Heart right ventricle (tissue), 16 donors: ENCODE results near the gene C10orf71. TPM values are rescaled to one million over a fixed set of nuclear protein-coding genes. Genes with fewer than 3 reads are reported as not detected.
A peak's percentile ranks its signal among the peaks of the same experiment; 100 is the strongest.

Source experiments
- ATAC-seq, 8 donors: fragments of 200-7000 bp; cut with Tn5 transposase; one replicate each; pipeline ENCODE4 v1.9.1; 2020; ENCODE audit warnings: mild to moderate bottlenecking in 8 of 8, moderate library complexity in 8 of 8, moderate number of reproducible peaks in 1 of 8
- DNase-seq, 2 donors: peaks; one replicate each; pipeline ENCODE4 v3.0.0-alpha.2; 2020
- H3K27ac ChIP-seq, 10 donors: fragments of 200-600 bp; sonication (generic) in 2 of 10; one replicate each; pipeline versions ENCODE4 v1.5.0 to v1.8.0; 2020 to 2022; ENCODE audit warnings: mild to moderate bottlenecking in 3 of 10
- H3K27me3 ChIP-seq, 7 donors: fragments of 200-600 bp; one replicate each; pipeline ENCODE4 v1.8.0; 2021 to 2022; ENCODE audit warnings: mild to moderate bottlenecking in 2 of 7
- H3K36me3 ChIP-seq, 9 donors: fragments of 200-600 bp; sonication (generic) in 1 of 9; one replicate each; pipeline versions ENCODE4 v1.5.0 to v1.8.0; 2020 to 2022; ENCODE audit warnings: mild to moderate bottlenecking in 2 of 9
- H3K4me1 ChIP-seq, 9 donors: fragments of 200-600 bp; sonication (generic) in 1 of 9; one replicate each; pipeline versions ENCODE4 v1.5.0 to v1.8.0; 2020 to 2022; ENCODE audit warnings: mild to moderate bottlenecking in 4 of 9
- H3K4me3 ChIP-seq, 10 donors: fragments of 200-600 bp; sonication (generic) in 2 of 10; one replicate each; pipeline versions ENCODE4 v1.5.0 to v1.8.0; 2020 to 2022; ENCODE audit warnings: mild to moderate bottlenecking in 7 of 10, moderate library complexity in 2 of 10
- H3K9me3 ChIP-seq, 11 donors: fragments of 200-600 bp in 10 of 11; sonication (generic) in 2 of 11; one replicate each; pipeline versions ENCODE4 v1.5.0 to v1.8.0; 2013 to 2022; ENCODE audit warnings: mild to moderate bottlenecking in 2 of 11, control low read depth in 1 of 11, moderate library complexity in 1 of 11
- WGBS, 2 donors: extraction: QIAGEN DNeasy Blood & Tissue Kit; methylation state at CpG; one replicate each; pipeline ENCODE4 v1.1.7; 2013; ENCODE audit warnings: inconsistent platforms in 1 of 2; 5-methylcytosine and 5-hydroxymethylcytosine counted together
- intact Hi-C, 10 donors: fragments of 100-400 bp; cut with DNase I; formaldehyde crosslinking; loops; one replicate each; pipeline versions ENCODE4 v1.11.1 to v1.14.2; 2022
- polyA plus RNA-seq, 2 donors: library from polyadenylated mRNA; stranded (reverse); fragments of 200-250 nt; gene quantifications; one replicate each; pipeline ENCODE4 v1.2.3, GENCODE V29; 2013
- total RNA-seq, 10 donors: library from RNA; stranded (reverse); fragmentation: NEBNext Ultra II Directional in 3 of 10; extraction: Animal tissue kit (Norgen Biotek cat#: 25700) in 3 of 10; gene quantifications; one replicate each; pipeline versions ENCODE4 v1.2.1 to v1.2.4, GENCODE V29; 2021 to 2023
- TF ChIP-seq, protein P1 (sequence below), 9 donors: fragments of 200-600 bp; sonication (generic) in 2 of 9; IDR thresholded peaks; one replicate each; pipeline versions ENCODE4 v1.5.0 to v1.8.0; 2021 to 2022; ENCODE audit warnings: antibody characterized with exemption in 9 of 9, mild to moderate bottlenecking in 5 of 9, moderate library complexity in 1 of 9
- donor health status: Arrhythmogenic right ventricular cardiomyopathy.
- donor health status: ischemic (EF 13 %, LVEDD 7.1; RV severe dilation, severe dysfunction).
- donor health status: healthy with polysubstance abuse.
- donor health status: DM: no; HTN: yes; CAD: no.
- donor health status: DM: no; HTN: no; CAD: no.
- donor health status: ischemic (EF 25% LVEDD 6.9; RV normal size, moderate dysfunction).
- donor health status: ischemic (EF 25% LVEDD 5.7; RV mildly dilated, moderate dysfunction).
- donor health status: healthy.
- donor health status: DM: yes; HTN: yes; CAD: no.
- donor health status: Ischemic cardiomyopathy.
- donor health status: ischemic (EF 35%, LVEDD 5.7; RV mildly dilated, moderate dysfunction).
- donor health status: nonischemic (EF 11% LVEDD 7.7; RV severe dilation, severe dysfunction).
- donor health status: DM: yes; HTN: yes; CAD: no.
- donor health status: PGD.
- donor health status: ischemic (EF 29% LVEDD 5.4; RV normal size, mild dysfunction).
- donor health status: nonischemic (EF 23%, LVEDD 6.1; RV moderate dilation, normal function).

Gene C10orf71
- total and polyA plus RNA-seq, 12 donors = 3.6 to 225 (median 149) TPM

- DNase-seq (no peak), ATAC-seq (peak in 4 of 8 donors; percentile 13 to 53 (median 34))
- Histone ChIP-seq H3K9me3 (peaks cover 0 to 8% (median 0%) of the 10 kb centered on the region in 11 donors), H3K4me1 (peaks cover 2 to 48% (median 28%) of the 10 kb centered on the region in 9 donors), H3K4me3 (no peak overlapping the region), H3K27ac (peak overlapping the region in 2 of 10 donors; percentile 60 to 72), H3K36me3 (peaks cover 0 to 23% (median 0%) of the 10 kb centered on the region in 9 donors), H3K27me3 (no peaks in the 10 kb centered on the region)
- 51 to 69% methylated on average over 7 of the region's 7 CpGs for WGBS, 2 donors
- TF ChIP-seq, protein P1, sequence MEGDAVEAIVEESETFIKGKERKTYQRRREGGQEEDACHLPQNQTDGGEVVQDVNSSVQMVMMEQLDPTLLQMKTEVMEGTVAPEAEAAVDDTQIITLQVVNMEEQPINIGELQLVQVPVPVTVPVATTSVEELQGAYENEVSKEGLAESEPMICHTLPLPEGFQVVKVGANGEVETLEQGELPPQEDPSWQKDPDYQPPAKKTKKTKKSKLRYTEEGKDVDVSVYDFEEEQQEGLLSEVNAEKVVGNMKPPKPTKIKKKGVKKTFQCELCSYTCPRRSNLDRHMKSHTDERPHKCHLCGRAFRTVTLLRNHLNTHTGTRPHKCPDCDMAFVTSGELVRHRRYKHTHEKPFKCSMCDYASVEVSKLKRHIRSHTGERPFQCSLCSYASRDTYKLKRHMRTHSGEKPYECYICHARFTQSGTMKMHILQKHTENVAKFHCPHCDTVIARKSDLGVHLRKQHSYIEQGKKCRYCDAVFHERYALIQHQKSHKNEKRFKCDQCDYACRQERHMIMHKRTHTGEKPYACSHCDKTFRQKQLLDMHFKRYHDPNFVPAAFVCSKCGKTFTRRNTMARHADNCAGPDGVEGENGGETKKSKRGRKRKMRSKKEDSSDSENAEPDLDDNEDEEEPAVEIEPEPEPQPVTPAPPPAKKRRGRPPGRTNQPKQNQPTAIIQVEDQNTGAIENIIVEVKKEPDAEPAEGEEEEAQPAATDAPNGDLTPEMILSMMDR (IDR thresholded peaks at IDR 0.05) = no peak
- intact Hi-C loops = no loop called here
These were observed 13.4 kb downstream of the C10orf71 start for GRCh38 chr10:49312246-49312869.

GRCh38 chr10:49313501-49314070 lies 14.6 kb downstream of the C10orf71 start:
- Histone ChIP-seq H3K36me3 (peaks cover 0 to 34% (median 0%) of the 10 kb centered on the region in 9 donors), H3K4me1 (peaks cover 2 to 55% (median 28%) of the 10 kb centered on the region in 9 donors), H3K4me3 (no peak overlapping the region), H3K27ac (peak overlapping the region in 1 of 10 donors; percentile 41), H3K9me3 (peaks cover 0 to 8% (median 0%) of the 10 kb centered on the region in 11 donors), H3K27me3 (no peaks in the 10 kb centered on the region)
- 70 to 75% methylated on average over 11 of the region's 11 CpGs for WGBS, 2 donors
- no peak for DNase-seq
- intact Hi-C loops = no loop called here
- TF ChIP-seq, protein P1 (IDR thresholded peaks at IDR 0.05) = no peak
- ATAC-seq = peak in 3 of 8 donors; percentile 15 to 28 (median 18)

DNA sequence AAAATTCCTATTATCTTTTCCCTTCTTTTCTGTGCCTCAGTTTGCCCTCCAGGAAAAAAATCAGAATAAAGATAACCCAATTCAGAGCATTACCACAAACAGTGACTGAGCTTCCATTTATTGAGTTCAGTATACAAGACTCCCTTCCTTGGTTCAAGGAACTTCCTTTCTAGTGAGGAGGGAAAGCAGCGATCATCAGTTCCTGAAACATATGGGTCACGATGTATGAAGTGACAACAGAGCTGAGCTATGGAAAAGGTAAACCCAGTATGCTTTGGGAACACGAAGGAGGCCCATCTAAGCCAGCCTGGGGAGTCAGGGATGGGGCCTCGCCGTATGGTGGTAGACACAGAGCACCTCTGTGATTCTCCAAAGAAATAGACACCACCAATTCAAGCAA lies 15.8 kb downstream of the C10orf71 start:
- intact Hi-C loops = no loop called here
- TF ChIP-seq, protein P1 (IDR thresholded peaks at IDR 0.05) = no peak
- 85 to 87% methylated on average over 5 of the region's 5 CpGs for WGBS, 2 donors
- H3K4me1 ChIP-seq = peaks cover 2 to 58% (median 28%) of the 10 kb centered on the region in 9 donors
- no peaks in the 10 kb centered on the region for H3K9me3 ChIP-seq
- ATAC-seq = no peak
- H3K4me3 ChIP-seq = no peak overlapping the region
- DNase-seq = no peak
- no peaks in the 10 kb centered on the region for H3K27me3 ChIP-seq
- no peak overlapping the region for H3K27ac ChIP-seq
- peaks cover 0 to 34% (median 0%) of the 10 kb centered on the region in 9 donors for H3K36me3 ChIP-seq

DNA sequence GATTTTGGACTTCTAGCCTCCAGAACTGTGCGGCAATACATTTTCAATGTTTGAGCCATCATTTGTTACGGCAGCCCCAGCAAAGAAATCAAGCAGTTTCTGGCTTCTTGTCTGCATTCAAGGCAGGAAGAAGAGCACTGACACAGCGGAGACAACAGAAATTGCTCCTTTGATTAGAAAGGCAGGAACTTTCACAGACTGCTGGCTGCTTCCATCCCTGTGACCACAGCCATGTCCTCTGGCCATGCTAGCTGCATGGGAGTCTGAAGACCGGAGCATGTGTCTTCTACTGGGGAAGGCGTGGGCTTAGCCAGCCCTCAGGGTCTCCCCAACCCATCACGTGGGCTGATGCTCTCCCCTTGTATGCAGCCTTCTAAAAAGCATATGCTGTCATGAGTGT lies 19.1 kb downstream of the C10orf71 start:
- intact Hi-C loops = no loop called here
- H3K27me3 ChIP-seq = no peaks in the 10 kb centered on the region
- H3K36me3 ChIP-seq = peaks cover 0 to 42% (median 0%) of the 10 kb centered on the region in 9 donors
- TF ChIP-seq, protein P1 (IDR thresholded peaks at IDR 0.05) = no peak
- no peaks in the 10 kb centered on the region for H3K9me3 ChIP-seq
- DNase-seq (no peak), ATAC-seq (no peak)
- H3K4me3 ChIP-seq = no peak overlapping the region
- no peak overlapping the region for H3K27ac ChIP-seq
- WGBS, 2 donors = 83 to 90% methylated on average over 6 of the region's 6 CpGs
- H3K4me1 ChIP-seq = peaks cover 2 to 46% (median 27%) of the 10 kb centered on the region in 9 donors
